GM19023 (cell line): ENCODE measurements around the gene MICU1.
"Not testable (repeated sequence)": the region's sequence is repeated elsewhere in the genome, so short reads cannot be mapped to it uniquely, and the experiment has no call there.

ENCODE experiments used
- ATAC-seq: cut with Tn5 transposase; IDR thresholded peaks from one replicate; pipeline ENCODE4 v1.9.1; 2021; ENCODE audit warnings: mild to moderate bottlenecking, moderate library complexity; ENCODE audit not compliant: unreplicated experiment

Gene MICU1

DNA sequence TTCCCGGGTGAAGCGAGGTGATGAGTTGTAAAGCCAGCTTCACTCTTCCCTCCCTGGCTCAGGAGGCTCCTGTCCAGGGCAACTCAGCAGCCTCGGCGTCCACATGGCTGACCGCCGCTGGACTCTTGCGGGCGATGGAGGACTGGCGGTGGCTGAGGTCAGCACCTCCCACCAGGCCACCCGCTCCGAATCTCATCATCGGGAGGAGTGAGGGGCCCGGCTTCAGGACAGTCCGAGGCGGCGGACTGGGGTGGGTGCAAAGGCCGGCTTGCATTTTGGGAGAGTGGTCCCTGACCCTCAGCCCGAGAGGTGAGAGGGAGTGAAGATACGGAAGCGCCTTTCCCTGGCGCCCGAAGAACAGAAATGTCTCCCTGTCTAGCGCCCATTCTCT is 271.9 kb downstream of the MICU1 start:
- peak; percentile 6 for ATAC-seq

DNA sequence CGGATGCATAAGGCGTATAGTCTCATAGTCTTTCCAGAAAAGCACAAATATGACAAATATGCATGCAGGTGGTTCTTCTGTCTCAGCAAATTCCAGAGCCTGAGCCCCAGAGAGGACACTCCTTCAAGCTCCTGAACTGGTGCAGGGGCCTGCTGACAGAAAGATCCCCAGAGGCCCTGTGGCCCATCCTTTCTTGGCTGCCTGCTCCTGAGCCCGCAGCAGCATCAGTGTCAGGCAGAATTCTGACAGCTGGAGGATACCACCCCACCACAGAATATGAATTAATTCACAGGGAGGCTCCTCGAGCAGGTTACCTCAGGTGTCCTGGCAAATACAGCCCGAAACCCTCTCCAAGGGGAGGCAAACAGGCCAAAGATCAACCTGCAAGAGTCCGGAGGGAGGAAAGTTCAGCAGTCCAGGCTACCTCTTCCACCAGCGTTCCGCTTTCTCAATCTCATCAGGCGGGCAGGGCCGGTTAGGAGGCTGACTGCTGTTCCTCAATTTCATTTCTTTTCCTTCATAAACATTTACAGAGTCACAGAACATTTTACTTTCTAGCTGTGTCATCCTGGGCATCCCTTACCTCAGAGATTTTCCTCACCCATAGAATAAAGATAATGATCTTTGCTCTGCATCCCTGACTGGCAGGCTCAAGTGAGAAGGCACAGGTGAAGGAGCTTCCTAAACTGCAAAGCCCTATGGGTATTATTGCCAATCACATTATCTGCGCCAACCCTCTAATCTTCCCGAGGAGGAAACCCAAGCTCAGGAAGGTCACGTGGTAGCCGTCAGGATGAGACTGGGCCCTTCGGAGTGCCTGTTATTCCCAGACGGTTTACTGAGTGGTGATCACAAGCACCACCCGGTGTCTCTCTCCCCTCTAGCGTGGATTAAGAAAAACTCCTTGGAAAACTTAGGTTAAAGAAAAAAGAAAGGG is 272.6 kb downstream of the MICU1 start:
- ATAC-seq = no peak

DNA sequence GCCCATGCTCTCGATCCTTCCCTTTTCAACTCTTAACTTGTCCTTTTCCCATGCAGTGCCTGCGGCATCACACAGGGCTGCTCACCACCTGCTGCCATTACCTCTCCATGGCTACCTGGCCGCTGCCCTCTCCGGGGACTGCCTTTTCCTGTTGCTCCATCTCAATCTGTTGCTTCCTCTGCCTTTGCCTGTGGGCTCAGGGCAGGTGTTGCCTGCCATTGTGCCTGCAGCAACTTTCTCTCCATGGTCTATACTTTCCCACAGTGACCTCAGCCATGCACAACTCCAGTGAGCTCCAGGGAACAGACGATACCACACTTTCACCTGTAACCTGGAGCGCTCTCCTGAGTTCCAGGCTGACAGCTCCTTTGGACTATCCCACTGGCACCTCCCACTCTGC is 274.4 kb downstream of the MICU1 start:
- no peak for ATAC-seq

GRCh38 chr10:72349438-72349837 is 276.4 kb downstream of the MICU1 start:
- ATAC-seq = no peak

DNA sequence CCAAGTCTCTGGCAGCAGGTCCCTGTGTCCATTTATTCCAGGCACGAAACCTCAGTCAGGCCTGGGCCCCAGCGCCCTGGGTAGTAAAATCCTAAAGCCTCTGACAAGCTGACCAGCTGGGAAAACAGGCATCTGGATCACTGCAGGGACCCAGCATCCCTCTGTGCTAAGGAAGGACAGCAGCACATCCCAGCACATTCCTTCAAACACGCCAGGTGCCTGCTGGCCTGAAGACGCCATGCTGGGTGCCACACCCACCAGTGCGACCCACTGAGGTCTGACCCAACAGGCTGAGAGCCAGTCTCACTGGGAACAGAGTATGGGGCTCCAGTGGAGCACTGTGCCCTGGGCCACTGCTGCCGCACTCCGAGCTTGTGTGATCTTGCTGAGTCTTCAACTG is 277.6 kb downstream of the MICU1 start:
- ATAC-seq = no peak

DNA sequence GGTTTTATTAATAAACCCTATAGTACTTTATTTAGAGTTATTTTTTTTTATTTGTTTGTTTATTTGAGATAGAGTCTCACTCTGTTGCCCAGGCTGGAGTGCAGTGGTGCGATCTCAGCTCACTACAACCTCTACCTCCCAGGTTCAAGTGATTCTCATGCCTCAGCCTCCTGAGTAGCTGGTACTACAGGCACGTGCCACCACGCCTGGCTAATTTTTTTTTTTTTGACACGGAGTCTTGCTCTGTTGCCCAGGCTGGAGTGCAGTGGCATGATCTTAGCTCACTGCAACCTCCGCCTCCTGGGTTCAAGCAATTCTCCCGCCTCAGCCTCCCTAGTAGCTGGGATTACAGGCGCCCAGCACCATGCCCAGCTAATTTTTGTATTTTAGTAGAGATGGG is 279.8 kb downstream of the MICU1 start:
- ATAC-seq = not testable (repeated sequence)

GRCh38 chr10:72344932-72345331 is 280.9 kb downstream of the MICU1 start:
- no peak for ATAC-seq

DNA sequence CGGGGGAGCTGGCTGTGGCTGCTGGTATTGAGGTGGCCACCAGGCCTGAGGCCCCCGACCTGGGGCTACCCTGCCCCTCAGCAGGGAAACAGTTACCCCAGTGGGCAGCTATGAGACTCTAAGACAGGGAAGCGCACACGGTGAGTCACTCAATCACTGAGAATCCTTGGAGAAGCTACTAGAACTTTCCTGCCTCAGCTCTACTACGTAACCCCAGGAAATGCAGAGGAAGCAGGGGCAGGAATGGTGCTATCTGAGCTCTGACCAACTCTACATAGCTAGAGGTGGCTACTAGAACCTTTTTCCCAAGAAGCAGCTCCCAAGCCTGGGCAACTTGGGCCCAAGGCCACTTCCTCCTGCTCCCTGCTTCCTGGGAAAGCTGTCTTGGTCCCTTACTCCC is 283.0 kb downstream of the MICU1 start:
- no peak for ATAC-seq

- ATAC-seq = no peak
Observed at GRCh38 chr10:72340510-72341261, 285.2 kb downstream of the MICU1 start.

DNA sequence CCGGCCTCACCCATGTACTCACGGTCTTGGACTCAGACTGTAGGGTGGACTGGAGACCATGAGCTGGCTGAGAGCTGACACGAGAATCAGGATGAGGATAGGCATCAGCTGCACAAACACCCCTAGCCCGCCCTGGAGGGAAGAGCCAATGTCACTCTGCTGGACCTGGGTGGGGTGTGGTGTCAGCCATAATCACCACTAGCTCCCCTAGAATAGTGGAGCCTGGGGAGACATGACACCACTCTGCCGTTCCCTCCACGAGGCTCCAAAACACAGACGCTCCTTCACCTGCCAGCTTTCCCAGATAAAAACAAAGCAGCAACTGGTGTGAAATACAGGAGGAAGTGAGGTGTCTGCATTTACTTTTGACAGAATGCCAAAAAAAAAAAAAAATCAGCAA is 287.7 kb downstream of the MICU1 start:
- no peak for ATAC-seq

DNA sequence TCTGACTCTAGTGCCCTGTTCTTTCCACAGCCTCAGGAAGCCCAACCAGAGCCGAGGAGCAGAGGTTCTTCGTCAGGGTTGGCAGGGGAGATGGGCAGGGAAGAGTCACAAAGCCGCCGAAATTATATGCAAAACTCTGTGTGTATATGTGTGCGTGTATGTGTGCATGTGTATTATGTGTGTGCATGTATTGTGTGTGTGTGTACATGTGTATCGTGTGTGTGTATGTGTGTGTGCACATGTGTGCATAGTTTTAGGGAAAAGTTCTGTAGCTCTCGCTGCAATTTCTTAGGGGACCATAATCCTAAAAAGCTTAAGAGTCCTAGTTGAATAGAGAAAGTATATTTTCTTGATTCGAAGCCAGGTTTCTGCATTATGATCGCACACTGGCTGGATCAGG is 288.2 kb downstream of the MICU1 start:
- no peak for ATAC-seq

GRCh38 chr10:72337039-72337629 is 288.7 kb downstream of the MICU1 start:
- ATAC-seq = no peak

DNA sequence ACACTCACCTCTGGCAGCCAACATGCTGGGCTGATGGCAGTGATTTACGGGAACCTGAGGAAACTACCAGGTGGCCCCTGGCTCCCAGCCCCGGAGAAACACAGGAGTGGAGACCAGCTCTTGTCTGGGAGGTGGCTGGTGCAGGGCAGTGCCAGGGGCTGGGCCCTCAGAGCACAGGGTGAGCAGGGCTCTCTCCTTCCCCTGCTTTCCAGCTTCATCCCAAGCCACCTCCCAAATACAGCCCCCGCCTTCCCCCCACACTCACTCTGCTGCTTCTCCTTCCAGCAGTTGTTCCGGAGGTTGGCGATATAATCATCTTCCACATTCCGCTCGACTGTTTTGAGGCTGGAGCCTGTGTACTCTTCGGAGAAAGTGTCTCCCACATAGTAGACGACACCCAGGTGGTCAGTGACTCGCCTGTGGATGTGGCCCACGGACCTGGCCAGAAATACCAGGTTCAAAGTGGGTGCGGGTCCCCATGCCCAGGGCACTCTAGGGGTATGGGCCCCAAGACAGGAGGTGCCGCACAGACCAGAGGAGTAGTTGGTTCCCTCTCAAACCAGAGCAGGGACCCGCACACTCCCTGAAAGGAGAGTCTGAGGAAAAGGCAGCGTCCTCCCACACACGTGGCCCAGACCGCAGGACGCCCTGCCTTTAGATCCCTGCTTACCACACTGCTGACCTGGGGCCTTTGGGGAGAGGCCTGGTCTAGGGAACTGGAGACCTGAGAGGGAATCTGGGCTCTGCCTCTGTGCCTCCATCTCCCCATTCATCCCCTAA is 289.4 kb downstream of the MICU1 start:
- no peak for ATAC-seq

DNA sequence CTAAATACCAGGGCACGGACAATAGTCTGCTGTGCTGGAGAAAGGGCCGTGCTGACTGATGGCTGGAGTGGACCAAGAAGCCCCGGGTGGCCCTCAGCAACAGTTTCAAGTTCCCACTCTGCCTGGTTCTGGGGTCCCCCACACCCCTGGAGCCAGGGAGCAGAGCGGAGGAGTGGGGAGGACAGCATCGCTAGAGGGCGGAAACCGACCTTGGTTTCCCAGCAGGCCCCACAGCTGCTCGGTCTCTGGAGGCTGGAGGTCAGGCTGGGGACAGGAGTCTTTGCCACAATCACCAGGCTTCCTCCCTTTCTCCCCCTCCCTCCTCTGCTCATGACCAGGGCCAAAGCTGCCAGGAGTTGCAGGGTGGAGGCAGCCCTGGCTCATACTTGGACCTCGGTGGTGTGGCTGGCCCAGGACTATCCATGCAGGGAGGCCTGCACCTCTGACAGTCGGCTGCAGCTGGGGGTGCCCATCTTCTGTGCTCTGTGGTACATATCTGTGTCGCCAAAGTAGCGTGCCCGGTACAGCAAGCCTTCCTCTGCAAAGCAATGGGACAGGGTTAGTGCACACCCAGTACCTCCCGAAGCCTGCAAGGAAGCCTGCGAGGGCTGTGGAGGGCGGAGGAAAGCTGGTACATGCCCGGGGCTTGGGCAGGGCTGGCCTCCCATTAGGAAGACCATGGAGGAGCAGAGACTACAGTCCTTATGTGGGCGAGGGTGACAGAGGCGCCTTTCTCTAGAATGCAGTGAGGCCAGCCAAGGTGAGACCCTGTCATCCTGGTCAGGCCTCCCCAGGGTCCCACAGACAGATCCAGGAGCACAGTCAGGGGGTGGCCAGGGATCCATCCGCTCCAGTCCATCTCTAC is 290.3 kb downstream of the MICU1 start:
- ATAC-seq = peak; percentile 40

- peak; percentile 64 for ATAC-seq
Observed at GRCh38 chr10:72334825-72335393, 291.0 kb downstream of the MICU1 start.

DNA sequence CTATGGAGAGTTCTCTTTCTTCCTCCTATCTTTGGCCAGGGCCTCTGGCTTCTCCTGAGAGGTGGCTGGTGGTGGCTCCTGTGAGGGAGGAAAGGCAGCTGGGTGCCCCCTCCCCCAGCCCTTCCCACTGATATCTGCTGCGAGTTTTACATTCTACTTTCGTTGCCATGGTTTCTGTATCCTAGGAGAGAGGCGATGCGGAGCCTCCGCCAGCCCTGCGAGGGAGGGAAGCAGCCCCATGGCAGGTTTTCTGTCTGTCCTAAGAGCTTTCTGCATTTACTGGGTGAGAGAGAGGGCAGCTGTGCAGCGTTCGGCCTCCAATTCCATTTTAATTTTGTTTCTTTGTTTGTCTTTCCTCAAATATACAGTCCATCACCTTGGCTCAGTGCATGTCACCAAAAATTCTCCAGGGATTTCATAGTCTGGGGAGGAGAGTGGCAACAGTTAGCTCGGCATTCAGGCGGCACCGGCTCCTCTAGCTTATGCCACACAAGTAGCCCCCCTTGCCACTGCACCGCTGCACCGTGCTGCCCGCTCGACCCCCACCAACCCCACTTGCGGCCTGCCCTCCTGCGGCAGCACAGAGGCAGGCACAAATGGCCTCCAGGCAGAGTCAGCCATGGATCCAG is 291.6 kb downstream of the MICU1 start:
- ATAC-seq = no peak

- ATAC-seq = no peak
Observed at GRCh38 chr10:72333112-72334015, 292.5 kb downstream of the MICU1 start.

GRCh38 chr10:72332423-72333111 is 293.3 kb downstream of the MICU1 start:
- no peak for ATAC-seq
